ENCODE measurements around the gene ZNF835. TPM values are rescaled to one million over a fixed set of nuclear protein-coding genes. Genes with fewer than 3 reads are reported as not detected.

The ZNF835 gene
- total RNA-seq, 4 donors from 2014 or later = 4.8 to 11.4 (median 6.1) TPM

GRCh38 chr19:56622374-56622773, 49.2 kb downstream of the ZNF835 start:
- WGBS, 2 donors (ENCODE audit: low coverage in 1 of 2) = 90 to 94% methylated on average over 3 to 4 of the region's 37 CpGs
- ATAC-seq = no peak
- Histone ChIP-seq H3K27me3 (no peaks in the 10 kb centered on the region), H3K36me3 (peaks cover 0 to 74% of the 10 kb centered on the region in 2 donors), H3K9me3 (peaks cover 0 to 80% (median 0%) of the 10 kb centered on the region in 3 donors), H3K4me3 (no peak overlapping the region), H3K27ac (no peak overlapping the region), H3K4me1 (no peaks in the 10 kb centered on the region)
- no peak for TF ChIP-seq POLR2A (IDR thresholded peaks at IDR 0.05)
- no peak for TF ChIP-seq CTCF (IDR thresholded peaks at IDR 0.05)
- TF ChIP-seq POLR2AphosphoS5 (IDR thresholded peaks at IDR 0.05) = no peak
- TF ChIP-seq EP300 (IDR thresholded peaks at IDR 0.05) = no peak

GRCh38 chr19:56619121-56619520, 52.4 kb downstream of the ZNF835 start:
- no peak overlapping the region for H3K4me3 ChIP-seq
- TF ChIP-seq POLR2A (IDR thresholded peaks at IDR 0.05) = no peak
- no peak for TF ChIP-seq POLR2AphosphoS5 (IDR thresholded peaks at IDR 0.05)
- no peak for TF ChIP-seq EP300 (IDR thresholded peaks at IDR 0.05)
- TF ChIP-seq CTCF (IDR thresholded peaks at IDR 0.05) = no peak
- peaks cover 0 to 90% (median 0%) of the 10 kb centered on the region in 3 donors for H3K9me3 ChIP-seq
- H3K27me3 ChIP-seq = no peaks in the 10 kb centered on the region
- H3K4me1 ChIP-seq = no peaks in the 10 kb centered on the region
- peaks cover 0 to 71% of the 10 kb centered on the region in 2 donors for H3K36me3 ChIP-seq
- WGBS, 2 donors (ENCODE audit: low coverage in 1 of 2) = 33 to 59% methylated on average over 3 to 8 of the region's 8 CpGs
- H3K27ac ChIP-seq = no peak overlapping the region
- ATAC-seq = no peak

GRCh38 chr19:56617531-56617930, 54.0 kb downstream of the ZNF835 start:
- Histone ChIP-seq H3K27ac (no peak overlapping the region), H3K36me3 (peaks cover 0 to 70% of the 10 kb centered on the region in 2 donors), H3K27me3 (no peaks in the 10 kb centered on the region), H3K4me1 (no peaks in the 10 kb centered on the region), H3K9me3 (peaks cover 0 to 91% (median 0%) of the 10 kb centered on the region in 3 donors), H3K4me3 (no peak overlapping the region)
- 83 to 91% methylated on average over 6 to 7 of the region's 8 CpGs for WGBS, 2 donors (ENCODE audit: low coverage in 1 of 2)
- TF ChIP-seq CTCF (IDR thresholded peaks at IDR 0.05) (no peak), POLR2A (IDR thresholded peaks at IDR 0.05) (no peak), EP300 (IDR thresholded peaks at IDR 0.05) (no peak), POLR2AphosphoS5 (IDR thresholded peaks at IDR 0.05) (no peak)
- ATAC-seq = no peak

DNA sequence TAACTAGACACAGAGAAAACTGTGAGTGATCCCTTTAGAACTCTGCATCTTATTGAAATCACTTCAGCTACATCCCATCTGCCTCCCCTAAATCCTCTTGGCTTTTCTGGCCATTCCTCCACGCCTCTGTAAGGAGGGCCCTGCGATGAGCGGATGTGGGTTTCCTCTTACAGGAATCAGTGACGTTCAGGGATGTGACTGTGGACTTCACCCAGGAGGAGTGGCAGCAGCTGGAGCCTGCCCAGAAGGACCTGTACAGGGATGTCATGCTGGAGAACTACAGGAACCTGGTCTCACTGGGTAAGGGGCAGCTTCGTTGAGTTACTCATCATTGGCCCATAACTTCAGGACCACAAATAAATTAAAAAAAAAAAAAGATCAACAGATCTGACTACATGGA, 57.9 kb downstream of the ZNF835 start:
- TF ChIP-seq CTCF (IDR thresholded peaks at IDR 0.05) = no peak
- no peak for TF ChIP-seq POLR2A (IDR thresholded peaks at IDR 0.05)
- no peak for TF ChIP-seq EP300 (IDR thresholded peaks at IDR 0.05)
- TF ChIP-seq POLR2AphosphoS5 (IDR thresholded peaks at IDR 0.05) = no peak
- WGBS, 2 donors (ENCODE audit: low coverage in 1 of 2) = 90 to 92% methylated on average over 2 of the region's 5 CpGs
- Histone ChIP-seq H3K4me3 (no peak overlapping the region), H3K27ac (no peak overlapping the region), H3K9me3 (peaks cover 0 to 71% (median 0%) of the 10 kb centered on the region in 3 donors), H3K4me1 (no peaks in the 10 kb centered on the region), H3K27me3 (no peaks in the 10 kb centered on the region), H3K36me3 (peaks cover 0 to 71% of the 10 kb centered on the region in 2 donors)
- ATAC-seq = no peak

GRCh38 chr19:56612737-56613136, 58.8 kb downstream of the ZNF835 start:
- TF ChIP-seq POLR2A (IDR thresholded peaks at IDR 0.05) (no peak), CTCF (IDR thresholded peaks at IDR 0.05) (no peak), POLR2AphosphoS5 (IDR thresholded peaks at IDR 0.05) (no peak), EP300 (IDR thresholded peaks at IDR 0.05) (no peak)
- Histone ChIP-seq H3K27me3 (no peaks in the 10 kb centered on the region), H3K27ac (no peak overlapping the region), H3K9me3 (peaks cover 0 to 66% (median 0%) of the 10 kb centered on the region in 3 donors), H3K4me3 (no peak overlapping the region), H3K4me1 (no peaks in the 10 kb centered on the region), H3K36me3 (peaks cover 0 to 64% of the 10 kb centered on the region in 2 donors)
- ATAC-seq = no peak
- 87 to 100% methylated on average over 2 of the region's 2 CpGs for WGBS, 2 donors (ENCODE audit: low coverage in 1 of 2)

Data from gastroesophageal sphincter (tissue), 4 donors.